T-helper 2 cell treated with Interferon-gamma antibody and Interleukin-4, amounts not matched to agents 100 ng/mL and 5 ng/mL, for 36 hours (primary cell): Measurements from ENCODE around the gene ARL4A. TPM values are rescaled to one million over a fixed set of nuclear protein-coding genes. Genes with fewer than 3 reads are reported as not detected.
"Not testable (repeated sequence)": the region's sequence is repeated elsewhere in the genome, so short reads cannot be mapped to it uniquely, and the experiment has no call there.

ENCODE experiments used
- intact Hi-C: fragments of 100-400 bp; cut with micrococcal nuclease; formaldehyde crosslinking; loops from one replicate; pipeline ENCODE4 v1.15.1; 2023
- total RNA-seq: library from RNA; stranded (reverse); gene quantifications from 2 replicates; pipeline ENCODE4 v1.2.3, GENCODE V29; 2022

Gene ARL4A
- total RNA-seq, 1 donor from 2014 or later = 18.7 TPM

DNA sequence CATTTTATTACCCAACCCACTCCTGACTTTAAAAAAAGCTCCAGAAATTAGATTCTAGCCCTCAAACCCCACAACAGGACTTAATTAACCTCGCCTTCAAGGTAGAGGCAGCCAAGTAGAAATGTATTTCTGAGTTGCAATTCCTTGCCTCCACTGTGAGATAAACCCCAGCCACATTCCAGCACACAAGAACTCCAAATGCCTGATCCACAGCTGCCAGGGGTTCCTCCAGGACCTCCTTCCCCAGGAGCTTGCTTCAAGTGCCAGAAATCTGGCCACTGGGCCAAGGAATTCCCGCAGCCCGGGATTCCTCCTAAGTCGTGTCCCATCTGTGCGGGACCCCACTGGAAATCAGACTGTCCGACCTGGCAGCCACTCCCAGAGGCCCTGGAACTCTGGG, 25.9 kb upstream of the ARL4A start:
- intact Hi-C loops = no loop called here

GRCh38 chr7:12670000-12670729, 17.3 kb upstream of the ARL4A start:
- intact Hi-C loops = no loop called here

DNA sequence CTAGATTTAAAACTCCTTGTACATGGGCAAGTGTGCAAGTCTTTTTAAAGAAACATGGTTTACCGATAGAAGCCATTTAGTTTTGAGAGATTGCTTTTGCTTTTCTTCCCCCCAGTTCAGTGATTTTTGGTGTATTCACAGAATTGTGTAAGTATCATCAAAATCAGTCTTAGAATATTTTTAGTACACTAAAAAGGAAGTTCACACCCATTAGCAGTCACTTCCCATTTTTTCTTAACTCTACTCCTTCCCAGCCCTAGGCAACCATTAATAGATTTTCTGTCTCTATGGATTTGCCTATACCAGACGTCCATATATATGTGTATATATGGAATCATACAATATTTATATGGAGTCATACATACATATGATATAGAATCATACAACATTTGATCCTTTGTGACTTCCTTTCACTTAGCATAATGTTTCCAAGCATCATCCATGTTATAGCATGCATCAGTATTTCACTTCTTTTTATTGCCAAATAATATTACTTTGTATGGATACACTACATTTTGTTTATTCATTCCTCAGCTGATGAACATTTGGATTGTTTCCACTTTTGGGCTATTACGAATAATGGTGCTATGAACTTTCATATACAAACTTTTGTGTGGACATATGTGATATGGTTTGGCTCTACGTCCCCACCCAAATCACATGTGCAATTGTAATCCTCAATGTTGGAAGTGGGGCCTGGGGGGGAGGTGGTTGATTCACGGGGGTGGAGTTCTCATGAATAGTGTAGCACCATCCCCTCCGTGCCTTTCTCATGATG, 16.5 kb upstream of the ARL4A start:
- intact Hi-C loops = no loop called here

GRCh38 chr7:12673436-12673835, 14.0 kb upstream of the ARL4A start:
- intact Hi-C loops = not testable (repeated sequence)

- intact Hi-C loops = loop anchor here (2.0 kb wide), 1 partner anchor 35 kb away; no protein-coding TSS in a partner anchor
Measured at GRCh38 chr7:12674053-12674452, 13.4 kb upstream of the ARL4A start.

GRCh38 chr7:12674861-12675260, 12.6 kb upstream of the ARL4A start:
- intact Hi-C loops = loop anchor here (2.0 kb wide), 1 partner anchor 36 kb away; no protein-coding TSS in a partner anchor

DNA sequence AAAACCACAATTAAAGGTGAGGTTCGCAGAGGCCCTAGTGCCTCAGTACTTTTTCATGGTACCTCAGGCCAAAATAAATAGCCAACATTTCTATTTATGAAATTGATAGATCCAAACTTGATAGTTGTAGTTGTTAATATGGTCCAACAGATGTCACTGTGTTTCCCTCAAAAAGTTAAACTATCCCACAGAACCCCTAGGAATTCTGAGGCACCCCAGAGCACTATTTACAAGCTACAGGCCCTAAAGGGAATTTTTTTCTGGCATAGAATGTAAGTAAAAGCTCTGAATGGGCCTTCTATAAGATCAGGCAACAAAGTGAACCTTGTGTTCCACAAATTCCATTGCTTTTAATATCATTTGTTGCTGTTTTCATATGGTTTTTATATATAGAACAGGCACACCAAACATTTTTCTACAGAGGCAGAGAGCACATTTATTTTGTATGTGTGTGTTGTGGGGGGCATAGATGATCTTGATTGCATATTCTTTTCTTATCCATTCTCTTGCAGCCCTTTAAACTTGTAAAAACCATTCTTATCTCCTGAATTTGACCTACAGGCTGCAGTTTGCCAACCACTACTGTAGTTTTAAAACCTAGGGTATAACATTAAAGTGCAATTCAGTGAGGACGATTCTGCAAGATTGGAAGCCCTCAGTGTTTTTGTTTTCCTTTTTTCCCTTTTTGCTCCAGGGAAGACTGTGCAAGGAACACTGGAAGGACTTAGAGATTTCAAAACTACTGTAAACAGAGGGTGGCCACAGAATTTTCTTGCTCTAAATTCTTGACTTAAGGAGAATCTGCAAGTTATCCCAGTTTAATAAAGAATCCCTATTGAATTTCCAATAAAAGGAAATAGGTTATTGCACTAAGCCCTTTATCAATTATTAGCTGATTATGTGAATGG, 3.5 kb upstream of the ARL4A start:
- intact Hi-C loops = loop anchor here (2.0 to 10.0 kb wide), 3 partner anchors 433 to 579 kb away; no protein-coding TSS in a partner anchor

DNA sequence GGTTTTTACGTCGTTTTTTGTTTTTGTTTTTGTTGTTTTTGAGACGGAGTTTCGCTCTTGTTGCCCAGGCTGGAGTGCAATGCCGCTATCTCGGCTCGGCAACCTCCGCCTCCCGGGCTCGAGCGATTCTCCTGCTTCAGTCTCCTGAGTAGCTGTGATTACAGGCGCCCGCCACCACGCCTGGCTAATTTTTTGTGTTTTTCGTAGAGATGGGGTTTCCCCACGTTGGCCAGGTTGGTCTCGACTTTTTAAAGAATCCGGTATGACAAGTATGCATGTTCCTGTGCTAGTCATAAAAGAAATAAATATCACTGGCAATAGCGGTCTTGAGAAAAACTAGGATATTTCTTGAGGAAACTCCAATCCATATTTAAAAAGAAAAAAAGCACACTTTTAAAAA, 2.7 kb upstream of the ARL4A start:
- intact Hi-C loops = loop anchor here (2.0 to 10.0 kb wide), 7 partner anchors 47 to 578 kb away; partner anchors contain the start of gene VWDE

DNA sequence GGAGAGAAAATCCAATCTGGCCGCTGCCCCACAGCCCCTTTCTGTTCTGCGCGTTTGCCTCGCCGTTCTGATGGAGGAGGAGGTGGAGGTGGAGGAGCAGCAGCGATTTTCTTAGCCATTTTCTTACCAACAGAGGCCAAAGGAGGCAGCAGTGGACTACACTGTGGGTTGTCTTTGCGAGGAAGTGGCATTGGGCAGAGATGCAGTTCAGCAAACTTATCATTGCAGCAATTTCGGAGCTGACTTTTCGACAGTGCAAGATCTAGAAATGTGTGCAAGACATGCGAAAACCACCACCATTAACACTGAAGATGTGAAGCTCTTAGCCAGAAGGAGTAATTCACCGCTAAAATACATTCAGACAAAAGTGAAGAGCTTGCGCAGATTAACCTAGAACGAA, 1.9 kb upstream of the ARL4A start:
- intact Hi-C loops = loop anchor here (2.0 to 10.0 kb wide), 7 partner anchors 48 to 577 kb away; partner anchors contain the start of gene VWDE

DNA sequence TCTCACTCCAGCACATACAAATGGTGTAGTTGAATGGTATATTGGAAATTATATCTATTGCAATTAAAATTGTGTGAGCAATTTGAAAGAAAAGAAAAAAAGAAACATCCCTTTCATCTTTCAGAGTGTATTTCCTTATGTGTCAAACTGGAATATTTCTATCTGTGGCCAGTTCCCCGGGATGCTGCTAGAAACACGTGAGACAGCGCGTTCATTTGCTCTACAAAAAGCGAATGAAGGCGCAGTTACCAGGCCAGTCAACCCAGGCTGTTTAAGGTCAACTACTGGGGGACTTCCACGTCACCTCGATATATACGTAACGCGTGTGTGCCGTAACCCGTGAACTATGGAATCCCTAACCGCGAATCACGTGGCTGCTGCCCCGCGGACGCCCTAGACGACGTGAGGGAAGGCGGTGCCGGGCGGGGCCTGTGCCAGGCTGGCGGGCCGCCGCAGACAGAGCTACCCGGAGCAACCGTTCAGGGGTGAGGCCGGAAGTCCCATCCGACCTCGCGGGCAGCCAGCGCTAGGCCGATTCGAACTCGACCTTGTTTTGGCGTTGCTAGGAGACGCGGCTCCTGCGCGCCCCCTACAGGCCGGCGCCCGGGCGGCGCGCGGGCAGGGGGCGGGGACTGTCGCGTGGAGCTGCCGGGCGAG, 1.1 kb upstream of the ARL4A start:
- intact Hi-C loops = loop anchor here (1.0 to 10.0 kb wide), 9 partner anchors 45 to 488 kb away; partner anchors contain the start of genes TMEM106B and VWDE

- intact Hi-C loops = loop anchor here (2.0 to 10.0 kb wide), 6 partner anchors 50 to 487 kb away; partner anchors contain the start of gene VWDE
Measured at GRCh38 chr7:12687718-12688171, 312 bp downstream of the ARL4A start.

DNA sequence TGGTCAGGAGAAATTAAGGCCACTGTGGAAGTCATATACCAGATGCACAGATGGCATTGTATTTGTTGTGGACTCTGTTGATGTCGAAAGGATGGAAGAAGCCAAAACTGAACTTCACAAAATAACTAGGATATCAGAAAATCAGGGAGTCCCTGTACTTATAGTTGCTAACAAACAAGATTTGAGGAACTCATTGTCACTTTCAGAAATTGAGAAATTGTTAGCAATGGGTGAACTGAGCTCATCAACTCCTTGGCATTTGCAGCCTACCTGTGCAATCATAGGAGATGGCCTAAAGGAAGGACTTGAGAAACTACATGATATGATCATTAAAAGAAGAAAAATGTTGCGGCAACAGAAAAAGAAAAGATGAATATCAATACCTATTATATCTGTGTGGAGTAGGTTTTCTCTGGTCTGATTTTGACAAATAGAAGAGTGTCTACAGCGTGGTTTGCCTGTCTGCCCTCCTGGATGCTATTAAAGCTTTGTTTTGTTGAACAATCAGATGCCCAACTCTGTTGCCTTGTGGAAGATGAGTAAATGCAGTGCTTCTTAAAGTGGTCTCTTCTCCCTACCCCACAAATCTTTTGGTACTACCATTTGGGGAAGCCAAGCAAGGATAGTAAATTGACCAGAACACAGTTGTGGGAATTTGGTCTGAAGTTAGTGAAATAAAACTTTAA, 1.2 kb downstream of the ARL4A start:
- intact Hi-C loops = loop anchor here (5.0 to 10.0 kb wide), 5 partner anchors 51 to 486 kb away; partner anchors contain the start of gene VWDE

- intact Hi-C loops = loop anchor here (5.0 to 10.0 kb wide), 5 partner anchors 52 to 485 kb away; partner anchors contain the start of gene VWDE
Measured at GRCh38 chr7:12689451-12689850, 2.0 kb downstream of the ARL4A start.

DNA sequence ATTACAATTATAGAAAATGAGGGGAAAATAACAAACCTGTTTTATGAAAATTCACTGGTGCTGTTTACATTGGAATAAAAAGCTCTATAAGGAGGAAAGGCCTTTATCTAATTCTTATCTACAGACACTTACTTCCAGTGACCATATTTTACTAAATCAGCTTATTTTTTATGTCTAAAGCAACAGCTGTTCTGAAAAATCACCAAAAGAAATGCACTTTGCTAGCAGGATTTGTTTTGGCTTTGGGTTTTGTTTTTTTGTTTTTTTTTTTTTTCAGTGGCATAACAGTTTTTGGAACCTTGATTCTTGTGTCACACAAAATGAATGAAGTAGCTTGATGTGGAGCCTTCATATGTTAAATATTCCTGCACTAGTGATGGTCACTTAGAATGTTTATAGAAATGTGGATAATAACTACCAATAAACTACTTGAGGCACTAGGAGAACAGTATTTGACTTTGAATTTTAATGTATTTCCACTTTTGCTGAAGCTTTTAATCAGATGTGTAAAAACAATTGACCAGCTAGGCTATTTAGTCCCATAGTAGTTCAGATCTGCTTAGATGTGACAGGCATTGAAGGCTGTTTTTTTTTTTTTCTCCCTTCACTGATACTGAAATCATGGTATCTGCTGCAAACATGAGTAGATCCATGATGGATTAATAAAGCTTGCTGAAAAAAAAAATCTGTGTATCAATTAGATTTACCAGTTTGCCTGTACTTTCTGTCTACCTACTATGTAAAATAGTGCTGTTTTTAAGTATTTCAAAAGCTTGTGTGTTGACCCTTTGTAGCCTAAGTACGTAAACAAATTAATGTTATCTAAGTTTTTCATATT, 2.8 kb downstream of the ARL4A start:
- intact Hi-C loops = no loop called here

GRCh38 chr7:12691388-12691787, 4.0 kb downstream of the ARL4A start:
- intact Hi-C loops = not testable (repeated sequence)

GRCh38 chr7:12692035-12692434, 4.6 kb downstream of the ARL4A start:
- intact Hi-C loops = no loop called here

DNA sequence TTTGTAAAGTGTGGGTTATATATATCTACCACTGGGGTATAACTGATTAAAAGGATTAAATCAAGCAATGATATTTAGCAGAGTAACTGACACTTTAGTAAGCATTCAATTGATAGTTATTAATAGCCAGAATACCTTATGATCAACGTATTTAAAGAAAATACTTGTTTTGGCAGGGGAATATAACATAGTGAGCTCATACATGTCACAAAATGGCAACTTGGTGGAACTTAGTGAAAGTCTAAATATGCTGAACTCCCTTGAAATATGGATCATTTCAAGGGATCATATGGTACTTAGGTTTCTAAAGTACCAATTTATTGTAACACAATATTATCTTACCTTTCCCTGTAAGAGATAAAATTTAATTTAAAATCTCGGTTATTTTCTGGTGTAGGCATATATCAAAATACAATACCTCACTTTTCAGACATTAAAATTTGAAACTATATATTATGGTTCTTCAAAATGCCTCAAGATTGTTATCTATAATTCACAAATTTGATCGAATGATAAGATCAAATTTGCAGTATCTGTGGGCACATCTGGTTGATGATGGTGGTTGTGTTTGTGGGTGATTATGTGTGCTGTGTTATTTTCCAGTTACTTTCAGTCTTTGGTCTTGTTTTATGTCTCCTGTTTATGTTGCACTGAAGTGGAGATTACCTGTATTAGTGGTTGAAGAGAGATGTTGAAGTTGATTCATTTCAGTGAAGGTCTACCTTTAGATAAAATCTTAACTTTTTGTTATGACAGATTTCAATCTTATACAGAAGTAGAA, 5.2 kb downstream of the ARL4A start:
- intact Hi-C loops = no loop called here

DNA sequence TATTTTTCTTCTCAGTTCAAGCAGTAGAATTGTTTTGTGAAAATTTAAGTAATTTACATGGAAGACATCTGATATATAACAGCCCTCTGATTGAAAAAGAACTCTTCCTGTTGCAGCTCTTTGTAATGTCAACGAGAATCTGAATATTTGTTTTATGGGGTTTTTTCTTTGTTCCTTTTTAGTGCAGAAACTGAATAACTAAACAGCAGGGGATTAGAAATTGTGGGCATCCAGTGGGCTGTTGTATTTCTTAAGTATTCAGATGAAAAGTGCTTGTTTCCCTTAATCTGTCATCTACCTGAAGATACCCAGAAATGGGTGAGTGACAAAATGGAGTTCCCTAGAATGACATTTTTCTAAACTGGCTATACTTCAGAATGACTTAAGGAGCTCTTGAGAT, 7.4 kb downstream of the ARL4A start:
- intact Hi-C loops = no loop called here
